ENCODE results near the gene ULK1.
"Not testable (repeated sequence)": the region's sequence is repeated elsewhere in the genome, so short reads cannot be mapped to it uniquely, and the experiment has no call there.

ULK1 gene

DNA sequence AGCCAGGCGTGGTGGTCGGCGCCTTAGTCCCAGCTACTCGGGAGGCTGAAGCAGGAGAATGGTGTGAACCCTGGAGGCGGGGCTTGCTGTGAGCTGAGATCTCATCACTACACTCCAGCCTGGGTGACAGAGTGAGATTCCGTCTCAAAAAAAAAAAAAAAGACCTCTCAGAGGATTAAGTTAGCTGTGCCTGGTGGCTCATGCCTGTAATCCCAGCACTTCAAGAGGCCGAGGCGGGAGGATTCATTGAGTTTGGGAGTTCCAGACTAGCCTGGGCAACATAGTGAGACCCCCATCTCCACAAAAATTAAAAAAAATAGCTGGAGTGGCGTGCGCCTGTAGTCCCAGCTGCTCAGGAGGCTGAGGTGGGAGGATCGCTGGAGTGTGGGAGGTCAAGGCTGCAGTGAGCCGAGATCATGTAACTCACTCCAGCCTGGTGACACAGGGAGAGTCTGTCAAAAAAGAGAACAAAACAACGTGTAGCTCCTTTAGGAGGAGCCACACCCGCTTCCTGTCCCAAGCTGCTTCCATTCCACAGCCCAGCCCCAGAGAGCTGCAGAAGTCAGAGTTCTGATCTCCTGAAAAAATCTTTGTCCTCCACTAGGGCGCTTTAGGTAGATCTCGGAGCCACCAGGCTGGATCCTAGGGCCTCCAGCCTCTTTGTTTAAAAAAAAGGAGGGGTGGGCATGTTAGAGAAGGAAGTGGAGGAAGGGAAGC, 11.5 kb upstream of the ULK1 start:
- in situ Hi-C loops (cut with HindIII; ENCODE audit: low pct_ligation_motif_present, low sequenced_read_pairs), result loop anchor here (10.0 kb wide), 1 partner anchor 102 kb away; no protein-coding TSS in a partner anchor
- DNase-seq, result no peak
- Histone ChIP-seq H3K27ac (no peak overlapping the region), H3K27me3 (replicated peaks) (no peaks in the 10 kb centered on the region), H3K36me3 (replicated peaks) (no peaks in the 10 kb centered on the region), H3K4me3 (ENCODE audit: low read depth, low read length) (no peak overlapping the region)
- TF ChIP-seq, protein P1, sequence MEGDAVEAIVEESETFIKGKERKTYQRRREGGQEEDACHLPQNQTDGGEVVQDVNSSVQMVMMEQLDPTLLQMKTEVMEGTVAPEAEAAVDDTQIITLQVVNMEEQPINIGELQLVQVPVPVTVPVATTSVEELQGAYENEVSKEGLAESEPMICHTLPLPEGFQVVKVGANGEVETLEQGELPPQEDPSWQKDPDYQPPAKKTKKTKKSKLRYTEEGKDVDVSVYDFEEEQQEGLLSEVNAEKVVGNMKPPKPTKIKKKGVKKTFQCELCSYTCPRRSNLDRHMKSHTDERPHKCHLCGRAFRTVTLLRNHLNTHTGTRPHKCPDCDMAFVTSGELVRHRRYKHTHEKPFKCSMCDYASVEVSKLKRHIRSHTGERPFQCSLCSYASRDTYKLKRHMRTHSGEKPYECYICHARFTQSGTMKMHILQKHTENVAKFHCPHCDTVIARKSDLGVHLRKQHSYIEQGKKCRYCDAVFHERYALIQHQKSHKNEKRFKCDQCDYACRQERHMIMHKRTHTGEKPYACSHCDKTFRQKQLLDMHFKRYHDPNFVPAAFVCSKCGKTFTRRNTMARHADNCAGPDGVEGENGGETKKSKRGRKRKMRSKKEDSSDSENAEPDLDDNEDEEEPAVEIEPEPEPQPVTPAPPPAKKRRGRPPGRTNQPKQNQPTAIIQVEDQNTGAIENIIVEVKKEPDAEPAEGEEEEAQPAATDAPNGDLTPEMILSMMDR (IDR thresholded peaks at IDR 0.05; ENCODE audit: low read depth, low read length, missing control alignments), result no peak

DNA sequence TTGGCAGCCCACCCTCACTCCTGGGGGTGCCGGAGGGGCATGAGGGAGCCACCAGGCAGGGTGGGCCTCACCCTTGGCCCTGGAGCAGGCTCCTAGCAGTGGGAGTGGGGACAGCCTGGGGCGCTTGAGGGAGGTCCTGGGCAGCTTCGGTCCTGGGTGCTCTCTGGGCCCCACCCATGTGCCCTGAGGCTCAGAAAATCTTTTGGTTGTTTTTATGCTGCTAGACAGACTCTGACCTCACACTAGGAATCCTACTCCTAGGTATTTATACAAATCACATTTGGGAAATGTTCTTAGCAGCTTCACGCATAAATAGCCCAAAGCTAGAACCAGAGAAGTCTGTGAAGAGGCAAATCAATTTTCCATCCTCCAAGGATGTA, 10.9 kb upstream of the ULK1 start:
- in situ Hi-C loops (cut with HindIII; ENCODE audit: low pct_ligation_motif_present, low sequenced_read_pairs), result loop anchor here (10.0 kb wide), 1 partner anchor 101 kb away; no protein-coding TSS in a partner anchor
- H3K36me3 ChIP-seq (replicated peaks), result no peaks in the 10 kb centered on the region
- no peak overlapping the region for H3K27ac ChIP-seq
- TF ChIP-seq, protein P1 (IDR thresholded peaks at IDR 0.05; ENCODE audit: low read depth, low read length, missing control alignments), result no peak
- no peak for DNase-seq
- no peak overlapping the region for H3K4me3 ChIP-seq (ENCODE audit: low read depth, low read length)
- H3K27me3 ChIP-seq (replicated peaks), result no peaks in the 10 kb centered on the region

DNA sequence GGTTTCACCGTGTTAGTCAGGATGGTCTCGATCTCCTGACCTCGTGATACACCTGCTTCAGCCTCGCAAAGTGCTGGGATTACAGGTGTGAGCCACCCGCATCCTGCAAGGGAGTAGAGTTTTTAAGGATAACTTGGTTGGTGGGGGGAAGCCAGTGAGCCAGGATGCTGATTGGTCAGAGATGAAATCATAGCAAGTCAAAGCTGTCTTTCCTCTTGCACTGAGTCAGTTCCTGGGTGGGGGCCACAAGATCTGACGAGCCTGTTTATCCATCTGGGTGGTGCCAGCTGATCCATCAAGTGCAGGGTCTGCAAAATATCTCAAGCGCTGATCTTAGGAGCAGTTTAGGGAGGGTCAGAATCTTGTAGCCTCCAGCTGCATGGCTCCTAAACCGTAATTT, 9.3 kb upstream of the ULK1 start:
- H3K36me3 ChIP-seq (replicated peaks); H3K27ac ChIP-seq; H3K4me3 ChIP-seq (ENCODE audit: low read depth, low read length); H3K27me3 ChIP-seq (replicated peaks): not testable (repeated sequence)
- in situ Hi-C loops (cut with HindIII; ENCODE audit: low pct_ligation_motif_present, low sequenced_read_pairs), result loop anchor here (10.0 kb wide), 1 partner anchor 100 kb away; no protein-coding TSS in a partner anchor
- peak; percentile 22 for DNase-seq

DNA sequence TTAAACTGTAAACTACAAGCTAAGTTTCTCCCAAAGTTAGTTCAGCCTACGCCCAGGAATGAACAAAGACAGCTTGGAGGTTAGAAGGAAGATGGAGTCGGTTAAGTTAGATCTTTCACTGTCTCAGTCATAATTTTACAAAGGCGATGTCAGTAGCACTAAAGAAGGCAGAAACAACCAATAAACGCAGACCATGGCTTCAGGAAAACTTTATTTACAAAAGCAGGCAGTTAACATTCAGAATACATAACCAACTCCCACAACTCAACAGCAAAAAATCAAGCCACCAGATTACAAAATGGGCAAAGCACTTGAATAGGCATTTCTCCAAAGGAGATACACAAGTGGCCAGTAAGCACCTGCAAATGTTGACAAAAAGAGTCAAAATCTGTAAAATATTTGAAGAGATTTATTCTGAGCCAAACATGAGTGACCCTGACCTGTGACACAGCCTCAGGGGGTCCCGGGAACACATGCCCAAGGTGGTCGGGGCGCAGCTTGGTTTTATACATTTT, 8.8 kb upstream of the ULK1 start:
- no peak overlapping the region for H3K27ac ChIP-seq
- H3K36me3 ChIP-seq (replicated peaks), result no peaks in the 10 kb centered on the region
- no peak for DNase-seq
- no peaks in the 10 kb centered on the region for H3K27me3 ChIP-seq (replicated peaks)
- in situ Hi-C loops (cut with HindIII; ENCODE audit: low pct_ligation_motif_present, low sequenced_read_pairs), result loop anchor here (10.0 kb wide), 1 partner anchor 99 kb away; no protein-coding TSS in a partner anchor
- H3K4me3 ChIP-seq (ENCODE audit: low read depth, low read length), result no peak overlapping the region
- TF ChIP-seq, protein P1 (IDR thresholded peaks at IDR 0.05; ENCODE audit: low read depth, low read length, missing control alignments), result no peak

- in situ Hi-C loops (cut with HindIII; ENCODE audit: low pct_ligation_motif_present, low sequenced_read_pairs); H3K27me3 ChIP-seq (replicated peaks); H3K27ac ChIP-seq: not testable (repeated sequence)
Observed at GRCh38 chr12:131891722-131892121, 2.7 kb upstream of the ULK1 start.

DNA sequence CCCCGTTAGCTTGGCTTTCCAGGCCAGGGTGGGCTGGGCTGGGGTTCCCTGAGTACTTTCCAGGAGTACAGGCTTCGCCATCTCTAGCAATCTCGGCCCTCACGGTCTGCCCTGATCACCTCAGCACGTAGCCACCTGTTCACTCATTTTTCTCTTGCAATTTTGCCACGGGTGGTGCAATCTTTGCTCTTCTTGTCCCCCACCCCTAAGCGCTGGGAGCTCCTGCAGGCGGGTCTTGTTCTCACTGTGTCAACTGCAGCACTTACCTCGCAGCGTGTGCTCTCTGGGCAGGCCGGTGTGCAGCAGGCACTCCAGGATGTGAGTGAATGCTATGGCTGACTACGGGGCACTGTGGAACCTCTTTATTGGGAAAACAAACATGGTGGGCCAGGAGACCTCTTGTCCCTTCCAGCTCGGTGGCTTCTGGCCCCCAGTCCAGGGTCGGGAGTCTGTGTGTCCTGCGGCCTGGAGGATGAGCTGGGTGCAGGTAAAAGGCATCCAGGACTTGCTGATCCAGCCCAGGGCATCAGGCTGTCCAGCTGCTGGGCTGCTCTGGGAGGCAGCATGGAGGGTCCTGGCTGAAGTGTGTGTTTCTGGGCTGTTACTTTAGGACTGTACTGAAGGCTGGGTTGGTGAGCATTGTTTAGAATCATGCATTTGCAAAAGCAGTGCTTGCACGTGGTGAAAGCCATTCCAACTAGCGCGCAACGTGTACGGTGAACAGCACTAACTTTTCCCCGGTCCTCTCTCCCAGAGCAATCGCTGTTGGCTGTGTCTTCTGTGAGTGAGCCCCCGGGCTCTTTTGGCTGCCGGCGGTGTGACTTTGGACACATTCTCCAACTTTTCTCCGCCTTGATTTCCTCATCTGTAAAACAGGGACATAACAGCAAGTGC, 1.5 kb upstream of the ULK1 start:
- DNase-seq, result no peak
- H3K4me3 ChIP-seq (ENCODE audit: low read depth, low read length), result no peak overlapping the region
- TF ChIP-seq, protein P1 (IDR thresholded peaks at IDR 0.05; ENCODE audit: low read depth, low read length, missing control alignments), result no peak
- H3K27ac ChIP-seq, result no peak overlapping the region
- peaks cover 2% of the 10 kb centered on the region for H3K36me3 ChIP-seq (replicated peaks)
- H3K27me3 ChIP-seq (replicated peaks), result no peaks in the 10 kb centered on the region
- in situ Hi-C loops (cut with HindIII; ENCODE audit: low pct_ligation_motif_present, low sequenced_read_pairs), result no loop called here

More at GRCh38 chr12:131891722-131892121, 2.7 kb upstream of the ULK1 start:
- not testable (repeated sequence) for H3K4me3 ChIP-seq (ENCODE audit: low read depth, low read length); H3K36me3 ChIP-seq (replicated peaks); DNase-seq
